ENCODE data around the gene BSG.

BSG gene

DNA sequence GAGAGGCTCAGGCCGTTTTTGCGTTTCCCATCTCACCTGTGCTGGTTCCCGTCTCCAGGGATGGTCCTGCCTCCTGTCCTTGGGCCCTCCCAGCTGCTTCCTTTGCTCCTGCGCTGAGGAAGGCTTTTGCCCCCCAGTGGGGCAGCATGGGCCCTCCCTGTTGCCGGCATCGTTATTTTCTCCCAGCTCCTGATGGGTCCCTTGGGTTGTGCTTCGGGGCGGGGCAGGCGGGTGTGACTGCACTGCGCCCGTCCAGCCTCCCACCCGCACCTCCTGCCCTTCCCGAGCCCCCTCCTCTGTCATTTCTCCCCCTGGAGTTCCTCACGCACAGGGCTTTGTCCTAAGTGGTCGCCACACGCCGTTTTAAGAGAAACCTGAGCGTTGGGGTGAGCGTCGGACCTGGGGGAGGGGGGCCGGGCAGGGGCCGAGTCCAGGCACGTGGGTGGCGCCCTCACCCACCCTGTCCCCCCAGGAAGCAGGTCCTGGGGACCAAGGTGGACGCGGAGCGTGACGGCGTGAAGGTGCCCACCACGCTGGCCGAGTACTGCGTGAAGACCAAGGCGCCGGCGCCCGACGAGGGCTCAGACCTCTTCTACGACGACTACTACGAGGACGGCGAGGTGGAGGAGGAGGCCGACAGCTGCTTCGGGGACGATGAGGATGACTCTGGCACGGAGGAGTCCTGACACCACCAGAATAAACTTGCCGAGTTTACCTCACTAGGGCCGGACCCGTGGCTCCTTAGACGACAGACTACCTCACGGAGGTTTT lies 31.3 kb upstream of the BSG start:
- DNase-seq = no peak

DNA sequence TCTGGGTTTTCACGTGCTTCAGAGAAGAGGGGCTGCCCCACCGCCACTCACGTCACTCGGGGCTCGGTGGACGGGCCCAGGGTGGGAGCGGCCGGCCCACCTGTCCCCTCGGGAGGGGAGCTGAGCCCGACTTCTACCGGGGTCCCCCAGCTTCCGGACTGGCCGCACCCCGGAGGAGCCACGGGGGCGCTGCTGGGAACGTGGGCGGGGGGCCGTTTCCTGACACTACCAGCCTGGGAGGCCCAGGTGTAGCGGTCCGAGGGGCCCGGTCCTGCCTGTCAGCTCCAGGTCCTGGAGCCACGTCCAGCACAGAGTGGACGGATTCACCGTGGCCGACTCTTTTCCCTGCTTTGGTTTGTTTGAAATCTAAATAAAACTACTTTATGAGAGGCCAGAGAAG lies 30.7 kb upstream of the BSG start:
- DNase-seq = no peak

DNA sequence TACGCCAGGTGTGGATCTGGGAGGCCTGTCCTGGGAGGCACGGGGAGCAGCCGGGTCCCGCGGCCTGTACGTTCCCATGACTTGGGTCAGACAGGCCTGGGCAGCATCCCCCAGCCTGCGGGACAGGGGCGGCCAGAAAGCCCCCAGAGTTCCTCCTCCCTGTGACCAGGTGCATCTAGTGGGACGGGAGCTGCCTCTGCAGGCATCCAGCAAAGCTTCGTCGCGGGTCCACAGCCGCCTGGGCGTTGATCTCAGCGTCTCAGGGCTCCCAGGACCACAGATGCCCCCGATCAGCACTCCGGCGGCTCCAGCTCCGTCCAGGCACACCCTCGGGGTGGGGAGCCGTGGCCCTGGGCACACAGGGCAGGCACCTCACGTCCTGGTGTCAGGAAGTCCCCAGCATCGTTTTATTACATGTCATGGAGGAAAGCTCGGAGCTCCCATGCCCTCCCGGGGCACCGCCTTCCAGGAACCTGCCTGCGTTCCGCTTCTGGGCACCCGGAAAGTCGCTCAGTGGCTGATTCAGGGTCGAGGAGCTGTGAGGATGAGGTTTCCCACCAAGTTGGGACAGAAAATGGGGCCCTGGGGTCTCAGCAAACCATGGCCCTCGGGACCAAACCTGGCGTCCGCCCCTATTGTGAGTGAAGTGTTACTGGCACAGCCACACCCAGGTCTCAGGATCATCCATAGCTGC lies 30.1 kb upstream of the BSG start:
- no peak for DNase-seq

DNA sequence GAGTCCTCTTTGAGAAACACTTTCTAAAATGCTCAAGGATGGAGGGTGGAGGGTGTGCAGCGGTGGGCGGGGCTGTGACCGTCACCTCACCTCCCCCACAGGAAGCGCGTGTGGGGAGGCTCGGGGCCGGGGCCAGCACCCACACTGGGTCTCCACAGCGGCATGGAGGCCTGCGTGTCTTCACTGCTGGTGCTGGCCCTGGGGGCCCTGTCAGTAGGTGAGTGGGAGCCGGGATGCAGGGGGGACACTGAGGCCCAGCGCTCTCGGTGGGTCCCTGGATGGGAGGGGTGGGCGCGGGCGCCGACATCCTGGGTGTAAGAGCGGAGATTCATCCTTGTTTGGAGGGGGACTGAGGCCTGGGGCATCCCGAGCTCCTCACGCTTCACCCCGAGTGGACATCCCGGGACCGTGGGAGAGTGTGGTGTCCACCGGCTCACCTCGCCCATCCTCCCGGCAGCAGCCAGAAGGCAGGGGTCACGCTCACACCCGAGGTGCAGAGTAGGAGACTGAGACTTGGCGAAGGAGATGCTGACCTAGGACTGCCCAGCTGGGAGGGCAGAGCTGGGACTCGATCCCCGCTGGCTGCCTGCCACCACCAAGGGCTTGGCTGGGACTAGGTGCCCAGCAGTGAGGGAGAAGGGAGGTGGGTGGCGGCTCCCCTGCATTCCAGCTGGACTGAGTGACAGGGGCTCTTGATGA lies 28.3 kb upstream of the BSG start, which contains the start of gene GZMM:
Gene GZMM (plus strand): TSS at position 144 of the 699 bp plus-strand sequence. CDS start 19 bp downstream, at position 163.
- DNase-seq = peak; percentile 90

DNA sequence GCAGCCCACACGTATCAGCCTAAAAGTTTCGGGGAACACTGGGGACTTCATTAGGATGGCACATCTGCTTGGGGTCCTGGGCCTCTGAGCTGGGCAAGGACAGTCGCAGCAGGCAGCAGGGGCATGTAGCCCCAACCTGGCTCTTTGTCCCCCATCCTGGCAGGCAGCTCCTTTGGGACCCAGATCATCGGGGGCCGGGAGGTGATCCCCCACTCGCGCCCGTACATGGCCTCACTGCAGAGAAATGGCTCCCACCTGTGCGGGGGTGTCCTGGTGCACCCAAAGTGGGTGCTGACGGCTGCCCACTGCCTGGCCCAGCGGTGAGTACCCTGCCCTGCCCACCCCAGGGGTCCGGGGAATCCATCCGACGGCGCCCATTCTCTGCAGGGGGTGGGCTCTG lies 25.3 kb upstream of the BSG start:
- DNase-seq = no peak

DNA sequence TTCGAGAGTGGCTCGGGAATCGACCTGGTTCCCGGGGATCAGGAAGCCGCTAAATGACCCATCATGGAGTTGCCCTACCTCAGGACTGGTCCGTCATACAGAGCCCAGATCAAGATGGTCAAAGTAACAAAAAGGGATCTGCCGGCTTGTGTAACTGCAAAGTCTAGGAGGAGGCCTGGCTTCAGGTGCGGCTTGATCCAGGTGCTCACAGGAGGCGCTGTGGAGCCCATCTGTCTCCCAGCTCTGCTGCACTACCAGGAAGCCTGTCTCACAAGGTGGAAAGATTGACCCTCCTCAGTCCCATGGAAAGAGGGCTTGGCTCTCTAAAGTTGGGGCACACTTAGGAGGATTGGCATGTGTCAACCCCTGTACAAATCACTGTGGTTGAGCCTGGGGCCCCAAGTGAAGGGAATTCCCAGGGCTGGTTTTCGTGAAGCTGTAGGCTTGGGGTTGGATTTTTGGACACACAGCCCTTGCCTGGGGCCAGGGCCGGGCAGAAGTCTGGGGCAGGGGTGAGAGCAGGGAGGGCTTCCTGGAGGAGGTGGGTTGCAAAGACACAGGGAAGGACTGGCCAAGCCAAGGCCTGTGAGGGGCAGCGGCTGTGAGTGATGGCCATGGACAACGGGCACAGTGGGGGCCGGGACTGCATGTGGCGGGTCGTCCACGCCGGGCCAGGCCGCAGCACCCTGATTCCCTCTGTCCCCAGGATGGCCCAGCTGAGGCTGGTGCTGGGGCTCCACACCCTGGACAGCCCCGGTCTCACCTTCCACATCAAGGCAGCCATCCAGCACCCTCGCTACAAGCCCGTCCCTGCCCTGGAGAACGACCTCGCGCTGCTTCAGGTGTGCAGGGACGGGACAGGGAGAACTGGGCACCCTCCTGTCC lies 24.3 kb upstream of the BSG start:
- DNase-seq = no peak

DNA sequence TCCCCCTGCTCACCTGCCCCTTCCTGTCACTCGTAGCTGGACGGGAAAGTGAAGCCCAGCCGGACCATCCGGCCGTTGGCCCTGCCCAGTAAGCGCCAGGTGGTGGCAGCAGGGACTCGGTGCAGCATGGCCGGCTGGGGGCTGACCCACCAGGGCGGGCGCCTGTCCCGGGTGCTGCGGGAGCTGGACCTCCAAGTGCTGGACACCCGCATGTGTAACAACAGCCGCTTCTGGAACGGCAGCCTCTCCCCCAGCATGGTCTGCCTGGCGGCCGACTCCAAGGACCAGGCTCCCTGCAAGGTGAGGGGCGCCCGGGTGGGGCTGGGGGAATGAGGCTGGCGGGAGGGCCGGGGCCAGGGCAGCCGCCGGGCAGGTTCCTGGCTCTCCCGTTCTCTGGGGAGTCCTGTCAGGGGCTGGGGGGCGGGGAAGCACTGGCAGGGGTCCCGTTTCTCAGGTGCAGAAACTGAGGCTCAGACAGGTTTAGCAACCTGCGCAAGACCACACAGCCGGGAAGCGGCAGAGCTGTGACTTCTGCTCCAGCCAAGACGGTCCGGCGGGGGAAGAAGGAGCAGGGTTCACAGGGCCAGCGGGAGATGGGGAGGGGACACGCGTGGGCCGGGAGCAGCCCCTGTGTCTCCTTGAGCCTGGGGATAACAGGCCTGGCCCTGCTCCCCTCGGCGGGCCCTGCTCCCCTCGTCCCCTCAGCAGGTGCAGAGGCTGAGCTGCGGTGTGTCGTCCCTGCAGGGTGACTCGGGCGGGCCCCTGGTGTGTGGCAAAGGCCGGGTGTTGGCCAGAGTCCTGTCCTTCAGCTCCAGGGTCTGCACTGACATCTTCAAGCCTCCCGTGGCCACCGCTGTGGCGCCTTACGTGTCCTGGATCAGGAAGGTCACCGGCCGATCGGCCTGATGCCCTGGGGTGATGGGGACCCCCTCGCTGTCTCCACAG lies 23.2 kb upstream of the BSG start:
- DNase-seq = no peak

DNA sequence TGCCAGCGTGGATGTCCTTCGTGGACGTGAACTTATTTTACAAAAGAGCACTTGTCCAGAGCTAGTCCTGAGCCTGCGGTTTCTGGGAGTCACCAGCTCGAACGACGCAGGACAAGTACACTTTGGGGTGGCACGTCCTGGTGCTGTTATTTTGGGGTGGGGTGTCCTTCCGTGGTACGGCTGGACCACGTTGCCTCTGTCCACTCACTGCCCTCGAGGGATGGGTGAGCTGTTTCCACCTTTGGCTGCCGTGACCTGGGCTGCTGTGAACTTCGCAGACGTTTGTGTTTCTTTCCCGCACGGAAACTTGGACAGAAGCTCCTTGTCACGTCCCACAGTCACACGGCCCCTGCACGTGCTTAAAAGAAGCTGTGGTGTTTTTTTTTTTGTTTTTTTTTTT lies 17.6 kb upstream of the BSG start:
- no peak for DNase-seq

DNA sequence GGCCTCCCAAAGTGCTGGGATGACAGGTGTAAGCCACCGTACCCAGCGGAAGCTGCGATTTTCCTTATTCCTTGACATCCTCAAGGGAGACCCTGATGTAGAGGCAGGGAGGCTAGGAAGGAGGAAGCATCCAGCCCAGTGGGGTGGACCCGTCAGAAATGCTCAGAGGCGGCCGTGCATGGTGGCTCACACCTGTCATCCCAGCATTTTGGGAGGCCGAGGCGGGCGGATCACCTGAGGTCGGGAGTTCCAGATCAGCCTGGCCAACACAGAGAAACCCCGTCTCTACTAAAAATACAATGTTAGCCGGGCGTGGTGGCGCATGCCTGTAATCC lies 17.0 kb upstream of the BSG start:
- DNase-seq = no peak

DNA sequence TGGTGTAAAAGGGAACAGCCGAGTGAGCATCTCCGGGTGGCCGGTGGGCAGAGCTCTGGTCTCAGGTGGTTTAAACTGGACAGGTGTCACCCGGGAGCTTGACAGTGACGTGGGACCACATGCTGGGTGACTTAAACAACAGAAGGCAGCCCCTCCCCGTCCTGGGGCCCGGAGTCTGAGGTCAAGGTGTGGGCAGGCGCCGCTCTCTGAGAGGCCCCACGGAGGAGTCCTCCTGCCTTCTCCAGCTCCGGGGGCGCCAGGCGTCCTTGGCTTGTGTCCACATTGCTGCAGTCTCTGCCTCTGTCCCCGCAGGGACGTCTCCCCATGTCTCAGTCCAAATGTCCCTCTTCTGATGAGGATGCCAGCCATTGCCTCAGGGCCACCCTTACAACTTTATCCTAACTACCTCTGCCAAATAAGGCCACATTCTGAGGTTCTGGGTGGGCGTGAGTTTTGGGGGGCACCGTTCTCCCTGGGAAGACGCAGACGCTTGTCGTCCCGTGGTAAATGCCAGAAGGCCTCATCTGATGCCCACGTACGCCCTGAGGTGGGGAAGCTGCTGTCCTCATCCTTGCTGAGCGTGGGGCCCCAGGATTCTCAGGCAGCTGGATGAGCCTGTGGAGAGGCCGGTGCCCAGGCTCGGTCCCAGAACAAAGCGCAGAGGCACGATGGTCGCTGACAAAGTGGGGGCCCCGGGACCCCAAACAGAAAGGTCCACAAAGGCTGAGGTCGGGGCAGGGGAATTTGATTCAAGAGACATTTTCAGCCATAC lies 15.6 kb upstream of the BSG start:
- no peak for DNase-seq

DNA sequence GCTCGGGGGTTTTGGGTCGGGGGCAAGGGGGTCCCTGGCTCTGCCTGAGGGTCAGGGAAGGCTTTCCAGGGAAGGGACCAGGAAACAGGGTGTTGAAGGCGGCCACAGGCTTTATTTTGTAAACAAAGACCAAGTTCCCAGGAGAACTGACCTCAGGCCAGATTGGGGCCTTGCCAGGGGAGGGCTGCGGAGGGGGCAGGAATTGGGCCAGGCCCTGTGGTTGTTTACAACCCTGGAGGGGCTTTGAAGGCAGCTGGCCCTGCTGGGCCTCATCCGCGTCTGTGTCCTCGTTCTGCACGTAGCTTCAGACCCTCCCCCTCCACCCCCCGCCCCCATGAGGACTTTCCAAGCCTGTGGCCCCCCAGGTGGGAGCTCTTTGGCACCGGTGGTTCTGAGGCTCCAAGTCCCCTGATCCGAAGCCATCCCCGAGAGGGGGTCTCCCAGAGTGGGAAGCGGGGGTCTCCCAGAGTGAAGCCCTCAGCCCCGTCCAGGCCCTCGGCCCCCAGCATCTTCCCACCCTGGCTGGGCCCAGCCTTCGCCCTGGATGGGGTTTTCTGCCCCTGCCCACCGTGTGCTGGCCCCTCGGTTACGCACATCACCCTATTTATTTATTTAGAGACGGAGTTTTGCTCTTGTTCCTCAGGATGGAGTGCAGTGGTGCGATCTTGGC lies 13.5 kb upstream of the BSG start:
- no peak for DNase-seq

DNA sequence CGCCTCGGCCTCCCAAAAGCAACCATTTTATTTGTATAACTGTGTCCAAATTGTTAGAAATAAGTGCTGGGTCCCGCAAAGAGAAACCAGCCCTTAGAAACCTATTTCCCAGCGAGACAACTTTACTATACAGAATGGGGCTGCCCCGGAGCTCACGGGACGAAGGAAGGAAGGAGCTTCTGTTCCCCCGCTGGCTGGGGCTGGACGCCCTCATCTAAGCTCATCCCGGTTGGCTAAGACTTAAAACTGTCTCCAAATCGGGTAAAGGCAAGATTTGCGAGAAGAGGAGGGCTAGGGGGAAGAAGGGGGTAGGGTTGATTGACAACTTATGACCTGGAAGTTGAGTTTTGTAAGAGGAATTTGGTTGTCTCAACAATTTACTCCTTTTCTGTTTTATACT lies 12.3 kb upstream of the BSG start:
- DNase-seq = no peak

DNA sequence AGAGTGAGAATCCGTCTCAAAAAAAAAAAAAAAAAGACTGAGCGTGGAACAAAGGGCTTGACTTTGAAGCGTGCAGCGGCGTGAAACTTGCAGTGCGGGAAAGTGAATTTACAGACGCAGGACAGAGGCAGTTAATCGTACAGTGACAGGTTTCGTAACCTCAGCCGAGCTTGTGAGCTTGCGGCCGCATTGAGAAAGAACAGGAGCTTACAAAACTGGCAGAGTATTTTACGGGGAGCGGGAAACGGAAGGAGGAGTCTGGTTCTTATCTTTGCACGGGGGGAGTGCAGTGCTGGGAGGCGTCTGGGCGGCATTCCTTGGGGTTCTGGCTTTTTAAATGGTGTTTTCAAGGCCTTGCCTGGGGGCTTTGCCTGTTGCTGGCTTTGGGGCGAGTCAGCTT lies 6.0 kb upstream of the BSG start:
- no peak for DNase-seq

DNA sequence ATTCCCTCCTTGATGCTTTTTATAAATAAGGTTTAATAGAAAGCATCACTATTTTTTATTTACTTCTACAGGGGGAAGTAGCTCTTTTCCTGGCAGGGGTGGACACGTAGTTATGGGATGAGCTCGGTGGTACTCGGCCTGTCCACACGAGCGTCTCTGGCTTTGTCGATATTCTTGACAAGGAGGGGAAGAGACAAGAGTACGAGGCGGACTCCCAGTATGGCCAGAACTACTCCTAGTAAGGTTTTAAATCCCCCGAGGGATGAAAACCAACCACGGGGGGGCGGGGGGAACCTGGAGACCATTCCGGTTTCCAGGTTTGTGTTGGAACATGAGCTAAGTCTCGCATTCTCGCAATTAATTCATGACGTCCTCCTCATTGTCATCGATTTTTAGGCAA lies 5.6 kb upstream of the BSG start:
- DNase-seq = no peak

DNA sequence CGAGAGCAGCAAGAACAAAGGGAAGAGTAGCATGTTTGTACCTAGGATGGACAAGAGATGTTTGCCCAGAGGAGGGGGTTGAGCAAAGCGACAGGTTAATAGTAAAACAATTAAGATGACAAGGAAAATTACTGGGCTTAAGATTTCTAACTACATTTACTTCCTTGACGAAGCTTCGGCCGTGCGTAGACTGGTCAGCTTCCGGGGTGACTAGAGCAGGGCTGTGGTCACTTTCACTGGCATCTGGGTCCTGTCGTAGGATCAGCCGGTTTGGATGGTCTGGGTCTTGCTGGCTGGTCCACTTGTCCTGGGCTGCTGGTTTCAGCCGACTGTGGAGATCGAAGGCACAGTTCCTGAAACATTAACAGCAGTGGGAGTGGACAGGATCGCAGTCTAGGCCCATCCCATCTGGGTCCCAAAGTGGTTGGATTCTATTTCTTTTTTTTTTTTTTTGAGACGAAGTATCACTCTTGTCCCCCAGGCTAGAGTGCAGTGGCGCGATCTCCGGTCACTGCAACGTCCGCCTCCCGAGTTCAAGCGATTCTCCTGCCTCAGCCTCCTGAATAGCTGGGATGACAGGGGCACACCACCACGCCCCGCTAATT lies 5.0 kb upstream of the BSG start:
- no peak for DNase-seq

DNA sequence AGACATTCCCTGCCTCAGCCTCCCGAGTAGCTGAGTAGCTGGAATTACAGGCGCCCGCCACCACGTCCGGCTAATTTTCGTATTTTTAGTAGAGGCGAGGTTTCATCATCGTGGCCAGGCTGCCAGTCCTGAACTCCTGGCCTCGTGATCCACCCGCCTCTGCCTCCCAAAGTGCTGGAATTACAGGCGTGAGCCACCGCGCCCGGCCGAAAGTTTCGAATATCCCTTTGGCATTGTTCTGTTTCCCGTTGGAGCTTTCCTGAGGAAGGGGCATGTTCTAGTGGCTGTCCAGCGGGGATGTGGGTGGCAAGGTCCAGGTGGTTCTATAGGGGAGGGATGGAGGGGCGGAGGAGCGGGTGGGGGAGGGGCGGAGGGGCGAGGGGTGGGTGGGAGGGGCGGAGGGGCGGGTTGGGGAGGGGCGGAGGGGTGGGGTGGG lies 2.1 kb upstream of the BSG start:
- DNase-seq = no peak

DNA sequence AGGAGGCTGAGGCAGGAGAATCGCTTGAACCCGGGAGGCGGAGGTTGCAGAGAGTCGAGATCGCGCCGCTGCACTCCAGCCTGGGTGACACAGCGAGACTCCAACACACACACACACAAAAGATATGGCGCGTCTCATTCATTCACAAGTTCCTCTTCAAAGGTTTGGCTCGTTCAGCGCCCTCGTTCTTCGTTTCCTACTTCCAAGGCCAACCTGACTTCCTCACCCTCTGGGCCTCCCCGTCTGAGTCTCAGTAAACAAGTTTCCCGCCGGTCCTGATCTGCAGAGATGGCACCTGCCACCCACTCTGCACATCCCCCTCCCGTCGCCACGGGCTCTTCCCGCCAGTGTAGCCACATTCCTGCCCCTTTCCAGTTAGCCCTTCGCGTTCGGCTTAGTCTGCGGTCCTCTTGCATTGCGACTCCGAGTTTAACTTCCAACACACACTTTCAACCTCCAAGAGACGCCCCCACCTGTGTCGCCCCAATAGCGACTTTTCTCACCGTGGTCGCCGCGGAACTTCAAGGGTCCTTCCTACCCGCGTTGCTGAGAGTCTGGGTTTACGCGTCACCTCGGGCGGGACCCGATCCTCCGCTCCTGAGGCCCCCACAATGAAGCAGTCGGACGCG lies 1.3 kb upstream of the BSG start:
- peak; percentile 62 for DNase-seq

DNA sequence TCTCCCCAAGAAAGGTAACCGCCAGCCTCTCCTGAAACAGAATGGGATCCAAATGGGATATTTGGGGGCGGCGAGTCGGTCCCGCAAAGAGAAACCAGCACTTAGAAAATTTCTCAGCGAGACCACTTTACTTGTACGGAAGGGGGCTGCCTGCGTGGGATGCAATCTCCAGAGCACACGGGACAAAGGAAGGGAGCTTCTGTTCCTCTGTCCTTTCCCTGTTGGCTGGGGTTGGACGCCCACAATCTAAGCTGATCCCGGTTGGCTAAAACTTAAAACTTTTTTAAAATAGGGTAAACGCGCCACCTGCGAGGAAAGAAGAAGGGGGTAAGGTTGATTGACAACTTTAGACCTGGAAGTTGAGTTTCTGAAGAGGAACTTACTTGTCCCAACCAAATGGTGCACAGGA lies 826 bp upstream of the BSG start:
- peak; percentile 13 for DNase-seq

DNA sequence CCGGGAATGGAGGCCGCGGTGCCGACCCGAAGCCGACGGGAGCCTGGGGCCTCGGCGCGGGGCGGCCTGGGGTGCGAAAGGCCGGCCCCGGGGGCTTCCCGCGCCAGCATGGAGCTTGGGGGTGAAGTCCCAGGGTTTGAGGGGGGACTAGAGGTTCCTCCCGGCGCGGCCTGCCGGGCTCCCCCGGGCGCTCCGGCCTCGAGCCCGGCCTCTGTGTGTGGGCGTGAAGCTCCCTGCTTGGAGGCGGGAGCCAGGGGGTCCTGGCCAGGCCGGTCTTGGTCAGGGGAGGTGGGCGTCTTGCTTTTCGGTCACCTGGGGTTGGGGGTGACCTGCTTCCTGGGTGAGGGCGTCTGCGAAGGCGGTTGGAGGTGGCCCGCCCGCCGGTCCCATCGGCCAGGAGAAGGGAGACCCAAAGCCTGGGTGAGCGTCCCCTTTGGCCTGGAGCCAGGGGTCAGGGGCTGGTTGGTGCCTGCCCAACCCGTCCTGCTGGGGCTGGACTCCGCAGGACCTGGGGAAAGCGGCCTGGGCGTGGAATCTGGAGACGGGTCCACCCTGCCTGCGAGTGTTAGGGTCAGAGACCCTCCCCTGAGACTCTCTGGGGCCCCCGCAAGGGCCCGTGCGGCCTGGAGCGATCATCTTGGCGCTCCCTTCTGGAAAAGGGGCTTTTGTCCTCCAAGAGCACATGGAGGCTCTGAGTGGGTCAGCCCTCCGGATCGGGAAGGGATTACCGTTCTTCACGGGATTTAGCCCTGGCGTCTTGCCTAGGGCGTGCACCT lies 535 bp downstream of the BSG start:
- no peak for DNase-seq

All from CD4-positive, alpha-beta T cell treated with Interleukin-12 subunit alpha and Interleukin-12 subunit beta, for 1 hour (primary cell).